GM10847 (cell line): ENCODE data around the gene ZNF837.

ENCODE experiments used
- POLR2A ChIP-seq: IDR thresholded peaks from 2 replicates; pipeline ENCODE4 v1.6.1; 2011; ENCODE audit not compliant: insufficient read length; ENCODE audit errors: extremely low read depth

Gene ZNF837

DNA sequence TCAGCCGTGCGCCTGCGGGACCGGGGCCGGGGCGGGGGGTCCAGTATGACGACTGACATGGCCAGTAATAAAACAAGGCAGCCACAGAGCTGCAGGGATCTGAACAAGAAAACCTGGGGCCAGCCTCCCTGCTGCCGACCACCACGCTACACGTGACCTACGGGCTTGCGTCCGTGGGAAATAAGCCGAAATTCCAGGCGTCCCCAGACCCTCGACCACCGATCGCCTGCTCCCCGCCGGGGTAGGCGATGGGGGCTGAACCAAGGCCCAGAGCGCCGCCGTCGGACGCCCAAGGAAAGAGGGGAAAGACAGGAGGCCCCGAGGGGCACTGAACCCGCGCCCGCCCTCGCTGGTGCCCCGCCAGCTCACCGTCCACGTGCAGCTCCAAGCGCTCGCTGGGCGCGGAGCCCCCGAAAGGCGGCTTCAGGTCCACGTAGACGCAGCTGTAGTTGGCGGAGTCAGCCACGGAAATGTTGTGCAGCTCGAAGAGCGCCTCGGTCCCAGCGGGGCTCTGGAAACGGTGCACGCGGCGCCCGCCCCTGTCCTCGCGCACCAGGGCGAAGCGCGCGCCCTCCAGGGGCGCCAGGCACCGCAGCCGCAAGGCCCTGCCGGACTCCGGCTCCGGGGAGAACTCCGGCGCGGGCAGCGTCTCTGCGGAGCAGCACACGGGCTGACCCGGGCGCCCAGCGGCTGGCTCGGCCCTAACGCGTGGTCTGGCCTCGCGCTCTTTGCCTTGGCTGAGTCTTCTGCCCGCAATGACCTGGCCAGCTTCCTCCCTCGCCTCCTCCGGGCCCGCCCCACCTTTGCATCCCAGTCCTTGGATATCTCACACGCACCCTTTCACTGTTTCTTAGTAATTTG is 30.6 kb downstream of the ZNF837 start:
- no peak for TF ChIP-seq POLR2A

DNA sequence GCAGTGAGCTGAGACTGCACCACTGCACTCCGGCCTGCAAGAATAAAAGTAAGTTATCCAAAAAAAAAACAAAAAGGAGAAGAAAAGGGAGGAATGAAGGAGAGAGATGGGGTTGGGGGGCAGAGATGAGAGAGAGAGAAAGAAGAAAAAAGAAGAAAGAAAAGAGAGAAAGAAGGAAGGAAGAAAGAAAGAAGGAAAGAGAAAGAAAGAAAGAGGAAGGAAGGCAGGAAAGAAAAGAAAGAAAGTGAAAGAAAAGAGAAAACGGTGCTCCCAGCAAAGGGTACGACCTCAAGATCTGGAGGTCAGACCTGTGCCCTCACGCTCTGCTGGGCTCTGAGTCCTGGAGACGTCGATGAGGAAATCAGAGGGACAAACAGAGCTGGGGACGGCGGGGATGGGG is 31.2 kb downstream of the ZNF837 start:
- no peak for TF ChIP-seq POLR2A

- peak; percentile 76 for TF ChIP-seq POLR2A
These were observed 33.6 kb downstream of the ZNF837 start for GRCh38 chr19:58346961-58347929.

DNA sequence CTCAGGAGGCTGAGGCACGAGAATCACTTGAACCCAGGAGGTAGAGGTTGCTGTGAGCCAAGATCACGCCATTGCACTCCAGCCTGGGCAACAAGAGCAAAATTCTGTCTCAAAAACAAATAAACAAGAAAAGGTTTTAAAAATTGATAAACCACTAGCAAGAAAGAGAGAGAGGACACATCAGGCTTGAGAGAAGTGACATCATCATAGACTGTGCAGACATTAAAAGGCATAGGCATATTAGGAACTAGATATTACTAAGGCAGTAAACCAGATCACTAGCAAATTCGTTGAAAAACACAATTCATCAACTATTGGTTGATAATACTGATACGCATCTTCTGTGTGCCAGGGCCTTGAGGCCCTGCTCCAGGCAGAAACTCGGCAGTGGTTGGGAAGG is 35.3 kb downstream of the ZNF837 start:
- no peak for TF ChIP-seq POLR2A

- no peak for TF ChIP-seq POLR2A
These were observed 41.8 kb downstream of the ZNF837 start for GRCh38 chr19:58338825-58339558.

DNA sequence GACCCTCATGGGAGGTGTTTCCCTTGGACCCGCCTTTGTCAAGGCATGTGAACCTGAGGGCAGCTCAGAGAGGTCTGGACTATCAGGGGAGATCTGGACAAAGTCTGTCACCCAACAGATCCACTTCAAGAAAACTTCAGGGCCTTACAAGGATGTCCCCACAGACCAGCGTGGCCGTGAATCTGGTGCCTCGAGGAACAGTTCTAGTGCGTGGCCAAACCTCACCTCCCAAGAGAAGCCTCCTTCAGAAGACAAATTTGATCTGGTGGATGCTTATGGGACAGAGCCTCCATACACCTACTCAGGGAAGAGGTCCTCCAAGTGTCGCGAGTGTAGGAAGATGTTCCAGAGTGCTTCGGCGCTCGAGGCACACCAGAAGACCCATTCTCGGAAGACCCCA is 42.5 kb downstream of the ZNF837 start:
- no peak for TF ChIP-seq POLR2A

GRCh38 chr19:58336820-58337219 is 44.0 kb downstream of the ZNF837 start:
- no peak for TF ChIP-seq POLR2A

DNA sequence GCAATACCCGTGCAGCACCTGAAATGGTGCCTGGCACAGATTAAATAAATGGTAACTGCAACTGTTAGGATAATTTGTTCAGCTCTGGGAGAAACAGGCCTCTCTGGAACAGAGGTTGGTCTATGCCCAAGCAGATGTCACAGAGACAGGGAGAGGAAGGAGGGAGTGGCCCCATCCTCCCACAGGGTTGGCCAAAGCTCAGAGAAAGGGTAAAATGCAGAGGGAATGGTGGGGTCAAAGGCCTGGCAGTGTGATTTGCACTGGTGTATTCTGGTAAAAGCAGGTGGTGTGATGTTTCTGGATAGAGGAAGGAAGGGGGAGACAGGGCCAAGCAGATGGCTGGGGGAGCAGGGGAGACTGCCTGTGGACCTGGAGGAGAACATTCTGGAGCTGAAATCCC is 44.6 kb downstream of the ZNF837 start:
- TF ChIP-seq POLR2A, result no peak

GRCh38 chr19:58335630-58336029 is 45.2 kb downstream of the ZNF837 start:
- no peak for TF ChIP-seq POLR2A

GRCh38 chr19:58334691-58335249 is 46.1 kb downstream of the ZNF837 start:
- TF ChIP-seq POLR2A, result no peak

- TF ChIP-seq POLR2A, result no peak
These were observed 48.1 kb downstream of the ZNF837 start for GRCh38 chr19:58332697-58333096.

GRCh38 chr19:58330458-58330857 is 50.4 kb downstream of the ZNF837 start:
- no peak for TF ChIP-seq POLR2A

DNA sequence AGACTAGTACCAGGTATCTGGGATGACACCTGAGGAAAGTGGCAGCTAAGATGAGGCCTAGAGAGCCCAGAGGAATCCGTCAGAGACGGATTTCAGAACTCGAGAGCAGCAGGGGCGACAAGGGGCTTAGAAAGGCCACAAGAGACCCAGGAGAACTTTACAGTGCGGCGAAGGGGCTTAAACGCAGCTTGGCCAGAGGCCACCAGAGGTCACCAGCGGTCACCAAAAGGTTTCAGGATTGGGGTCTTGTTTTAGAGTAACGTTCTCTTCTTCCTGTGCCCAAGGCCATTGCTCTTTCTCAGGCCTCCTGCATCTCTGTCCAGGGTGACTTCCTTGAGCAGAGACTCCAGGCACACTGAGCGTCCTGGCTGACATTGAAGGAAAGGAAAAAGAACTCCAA is 51.8 kb downstream of the ZNF837 start:
- TF ChIP-seq POLR2A, result no peak

DNA sequence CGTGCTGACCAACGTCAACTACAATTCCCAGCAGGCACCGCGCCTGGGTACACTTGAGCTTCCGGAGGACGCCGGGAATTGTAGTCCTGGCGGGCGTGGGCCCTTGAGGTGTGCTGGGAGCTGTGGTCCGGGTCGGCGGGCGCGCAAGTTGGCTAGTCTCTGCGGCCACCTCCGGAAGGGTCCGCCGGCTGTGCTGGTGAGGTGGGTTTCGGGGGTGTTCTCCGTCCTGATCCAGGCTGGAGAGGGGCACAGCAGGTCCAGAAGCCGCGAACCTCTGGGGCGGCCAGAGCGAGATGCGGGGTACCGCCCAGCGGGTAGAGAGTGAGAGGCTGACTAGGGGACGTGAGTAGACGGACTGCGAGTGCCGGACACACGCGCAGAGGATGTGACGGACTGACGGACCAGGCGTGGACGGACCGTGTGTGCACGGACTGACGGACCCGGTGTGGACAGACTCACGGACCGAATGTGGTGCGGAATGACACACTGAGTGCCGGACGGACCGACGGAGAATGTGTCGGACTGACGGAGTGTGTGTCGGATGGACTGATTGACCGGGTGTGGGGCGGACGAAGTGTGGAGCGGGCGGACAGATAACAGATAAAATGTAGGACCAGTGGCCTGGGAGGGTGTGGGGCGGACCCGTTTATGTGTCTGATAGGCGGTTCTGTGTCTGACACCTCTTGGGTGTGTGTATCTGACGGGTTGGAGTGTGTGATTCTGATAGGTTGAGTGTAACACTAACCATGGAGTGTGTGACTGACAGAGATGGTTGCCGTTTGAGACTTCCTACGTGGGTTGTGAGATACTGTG is 53.7 kb downstream of the ZNF837 start, which contains the start of gene ZSCAN22:
TSS of gene ZSCAN22 (plus strand) at position 81 of the 813 bp plus-strand sequence. CDS start 7,809 bp downstream, outside the sequence.
- TF ChIP-seq POLR2A, result peak; percentile 44
